CD4-positive, alpha-beta T cell treated with Interleukin-1 beta for 1 hour (primary cell): ENCODE results near the gene RPS6KA5.
"Not testable (repeated sequence)": the region's sequence is repeated elsewhere in the genome, so short reads cannot be mapped to it uniquely, and the experiment has no call there.

Source experiments
- DNase-seq, 2 donors: peaks; one replicate each; pipeline ENCODE4 v3.0.0-alpha.2; 2020 to 2022

RPS6KA5 gene

DNA sequence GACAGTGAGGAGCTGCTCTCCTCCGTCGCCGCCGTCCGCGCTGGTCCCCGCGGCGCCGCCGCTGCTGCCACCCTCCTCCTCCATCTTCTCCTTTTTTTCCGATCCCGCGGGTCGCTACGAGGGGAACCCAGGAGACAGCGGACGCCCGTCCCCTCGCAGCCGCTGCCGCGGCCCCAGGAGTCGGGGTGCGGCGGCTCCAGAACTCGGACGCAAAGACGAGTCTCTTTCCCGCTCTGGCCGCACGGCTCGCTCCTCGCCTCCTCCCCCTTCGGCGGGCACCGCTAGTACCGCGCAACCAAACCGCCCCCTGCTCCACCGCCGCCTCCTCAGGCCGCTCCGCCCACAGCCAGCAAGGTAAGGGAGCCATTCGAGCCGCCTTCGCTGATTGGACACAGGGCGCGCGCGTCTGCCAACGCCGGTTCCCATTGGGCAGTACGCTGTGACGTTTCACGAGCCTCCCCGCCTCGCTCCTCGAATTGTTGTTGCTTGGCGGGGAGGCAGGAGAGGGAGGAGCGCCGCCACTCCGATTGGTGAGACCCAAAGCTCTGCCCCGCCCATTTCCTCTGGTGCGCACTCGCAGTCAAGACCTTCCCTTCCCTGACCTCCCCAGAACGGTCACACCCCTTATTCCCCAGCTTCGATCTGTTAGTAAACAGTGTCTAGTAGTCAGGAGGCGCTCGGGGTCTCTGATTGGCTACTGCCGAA lies at the start of gene RPS6KA5:
Gene RPS6KA5 (minus strand): TSS at position 291 of the 705 bp plus-strand sequence. CDS start 207 bp downstream, at position 84.
- DNase-seq: peak; percentile 100

DNA sequence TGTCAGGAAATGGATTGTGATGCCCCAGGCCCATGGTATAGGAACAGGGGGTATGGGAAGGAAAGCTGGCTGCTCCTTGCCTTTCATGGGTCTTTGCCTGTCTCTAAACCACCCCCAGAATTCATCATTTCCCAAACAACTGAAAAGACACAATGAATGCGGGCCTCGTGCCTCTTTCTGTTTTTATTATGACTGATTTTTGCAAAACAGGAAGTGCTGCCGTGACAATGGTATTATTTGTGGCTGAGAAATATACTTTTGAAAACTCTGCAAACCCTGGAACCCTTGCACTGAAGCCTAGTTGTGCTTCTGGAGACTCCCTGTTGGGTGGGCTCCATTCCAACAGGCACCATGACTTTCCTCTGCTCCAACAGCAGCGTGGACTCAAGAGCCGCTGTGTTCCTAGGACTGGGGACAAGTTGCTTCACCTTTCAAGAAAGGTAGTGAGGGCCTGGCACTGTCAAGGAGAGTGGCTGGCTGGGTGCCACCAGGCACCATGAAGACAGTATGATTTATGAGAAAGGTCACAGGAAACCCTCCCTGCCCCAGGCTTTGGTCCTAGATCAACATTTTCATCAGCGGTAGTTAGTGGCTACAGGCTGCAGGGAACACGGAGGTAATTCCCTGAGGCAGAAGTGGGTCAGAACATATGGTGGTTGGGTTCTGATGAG lies 48.6 kb upstream of the RPS6KA5 start:
- DNase-seq: peak in 1 of 2 donors; percentile 27

GRCh38 chr14:91103116-91103515 lies 42.7 kb upstream of the RPS6KA5 start:
- no peak for DNase-seq

- DNase-seq: no peak
Observed at GRCh38 chr14:91100102-91100501, 39.7 kb upstream of the RPS6KA5 start.

DNA sequence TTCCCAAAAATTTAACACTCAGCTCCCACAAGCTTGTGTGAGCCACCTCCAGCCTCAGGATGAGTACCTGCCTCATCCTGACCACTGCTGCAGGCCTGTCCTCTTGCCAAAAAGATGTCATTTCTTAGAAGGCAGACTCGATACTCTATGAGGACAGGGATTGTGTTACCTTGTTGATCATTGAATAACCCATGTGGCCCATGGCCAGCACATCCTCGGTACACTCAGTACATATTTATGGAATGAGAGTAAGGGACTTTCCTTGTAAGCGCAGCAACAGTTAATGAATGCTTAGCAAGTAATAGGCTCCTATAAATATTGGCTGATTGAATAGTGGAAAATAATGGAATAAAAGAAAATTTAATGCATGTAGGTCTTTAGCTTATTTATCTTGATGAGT lies 38.1 kb upstream of the RPS6KA5 start:
- DNase-seq: no peak

DNA sequence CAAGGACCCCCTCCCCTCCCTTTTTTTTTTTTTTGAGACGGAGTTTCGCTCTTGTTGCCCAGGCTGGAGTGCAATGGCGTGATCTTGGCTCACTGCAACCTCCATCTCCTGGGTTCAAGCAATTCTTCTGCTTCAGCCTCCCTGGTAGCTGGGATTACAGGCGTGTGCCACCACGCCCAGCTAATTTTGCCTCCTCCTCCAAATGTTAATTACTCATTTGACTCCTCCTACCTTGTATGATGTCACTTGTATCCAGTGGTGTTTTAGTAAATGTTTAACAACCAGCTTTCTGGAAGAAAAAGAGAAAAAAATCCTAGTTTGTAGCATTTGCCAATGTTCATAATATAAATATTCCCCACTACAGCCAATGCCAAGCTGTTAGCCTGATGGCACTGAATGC lies 37.2 kb upstream of the RPS6KA5 start:
- not testable (repeated sequence) for DNase-seq

- no peak for DNase-seq
Observed at GRCh38 chr14:91095178-91095577, 34.7 kb upstream of the RPS6KA5 start.

- DNase-seq: no peak
Observed at GRCh38 chr14:91094772-91095171, 34.3 kb upstream of the RPS6KA5 start.

GRCh38 chr14:91093743-91094472 lies 33.5 kb upstream of the RPS6KA5 start:
- not testable (repeated sequence) for DNase-seq

DNA sequence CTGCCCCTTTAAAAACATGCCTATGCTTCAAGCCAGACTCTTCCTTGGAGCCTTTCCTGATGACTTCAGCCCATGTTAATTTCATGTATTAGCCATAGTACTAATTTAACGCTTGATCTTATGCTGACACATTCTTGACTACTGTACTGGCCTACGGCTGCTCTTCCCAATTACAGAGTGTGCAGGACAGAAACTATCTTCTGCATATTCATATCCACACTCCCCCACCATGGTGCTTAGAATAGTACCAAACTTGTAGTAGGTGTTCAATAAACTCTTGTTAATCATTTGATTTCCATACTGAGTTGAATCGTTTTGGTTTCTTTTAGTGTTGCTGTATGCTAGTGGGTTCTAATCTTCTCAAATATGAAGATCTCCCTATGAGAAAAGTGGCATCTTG lies 31.6 kb upstream of the RPS6KA5 start:
- no peak for DNase-seq

- DNase-seq: no peak
Observed at GRCh38 chr14:91090743-91091142, 30.3 kb upstream of the RPS6KA5 start.

DNA sequence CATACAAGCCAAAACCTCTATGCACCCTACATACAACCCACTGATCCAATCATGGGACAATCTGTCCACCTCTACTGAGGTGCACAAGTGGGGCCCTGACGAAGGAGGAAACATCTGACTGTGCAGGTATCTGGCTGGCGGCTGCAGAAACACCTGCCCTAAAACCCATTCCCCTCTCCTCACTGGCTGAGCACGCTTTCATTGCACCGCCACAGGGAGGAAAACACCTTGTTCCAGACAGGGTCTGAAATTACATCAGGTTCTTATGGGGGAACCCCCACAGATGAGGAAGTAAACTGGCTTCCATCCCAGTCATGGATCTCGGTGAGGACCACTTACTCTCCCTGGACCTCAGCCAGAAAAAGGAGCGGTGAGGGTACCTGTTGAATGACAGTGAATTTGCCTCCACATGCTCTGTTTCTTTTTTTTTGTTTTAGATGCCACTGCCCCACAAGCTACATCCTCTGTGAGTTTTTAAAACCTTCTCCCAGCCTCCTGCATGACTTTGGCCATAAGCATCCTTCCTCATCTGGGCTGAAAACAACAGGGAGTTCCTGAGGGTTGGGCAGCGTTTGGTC lies 29.6 kb upstream of the RPS6KA5 start:
- DNase-seq: no peak

GRCh38 chr14:91088585-91089235 lies 28.3 kb upstream of the RPS6KA5 start:
- no peak for DNase-seq

DNA sequence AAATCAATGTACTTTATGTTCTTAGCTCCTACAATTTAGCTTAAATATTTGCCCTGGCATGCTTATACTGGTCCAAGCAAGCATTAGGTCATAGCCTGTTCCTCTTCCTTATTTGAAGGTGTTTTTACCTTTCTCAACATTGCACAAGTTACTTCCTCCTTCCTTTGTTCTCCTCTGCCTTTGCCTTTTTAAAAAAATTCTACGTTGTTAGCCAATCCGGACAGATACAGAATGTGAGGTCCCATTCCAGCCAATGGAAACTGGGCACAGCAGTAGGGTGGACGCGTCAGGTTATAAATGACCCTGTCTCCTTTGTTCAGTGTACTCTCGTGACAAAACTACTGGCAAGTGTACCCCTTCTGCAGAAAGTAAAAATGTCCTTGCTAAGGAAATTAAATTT lies 27.0 kb upstream of the RPS6KA5 start:
- not testable (repeated sequence) for DNase-seq

DNA sequence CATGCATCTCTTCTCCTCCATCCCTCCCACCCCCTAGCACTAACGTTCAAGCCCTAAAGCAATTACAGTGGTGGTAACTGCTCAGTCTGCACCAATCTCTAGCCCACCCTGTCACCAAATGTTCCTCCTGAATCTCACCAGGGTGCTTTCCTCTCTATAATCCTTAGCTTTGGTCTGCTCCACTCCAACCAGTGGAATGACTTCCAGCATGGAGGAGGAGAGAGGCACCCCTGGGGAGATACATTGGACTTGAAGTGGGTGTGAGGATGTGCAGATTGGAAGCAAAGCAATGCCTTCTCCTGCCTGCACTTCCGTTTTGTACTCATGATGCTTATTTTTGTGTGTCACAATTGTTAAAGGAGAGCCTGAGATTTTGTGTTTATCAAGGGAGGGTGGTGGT lies 24.1 kb upstream of the RPS6KA5 start:
- DNase-seq: no peak

- DNase-seq: no peak
Observed at GRCh38 chr14:91082282-91082681, 21.8 kb upstream of the RPS6KA5 start.

- DNase-seq: no peak
Observed at GRCh38 chr14:91080071-91080470, 19.6 kb upstream of the RPS6KA5 start.

DNA sequence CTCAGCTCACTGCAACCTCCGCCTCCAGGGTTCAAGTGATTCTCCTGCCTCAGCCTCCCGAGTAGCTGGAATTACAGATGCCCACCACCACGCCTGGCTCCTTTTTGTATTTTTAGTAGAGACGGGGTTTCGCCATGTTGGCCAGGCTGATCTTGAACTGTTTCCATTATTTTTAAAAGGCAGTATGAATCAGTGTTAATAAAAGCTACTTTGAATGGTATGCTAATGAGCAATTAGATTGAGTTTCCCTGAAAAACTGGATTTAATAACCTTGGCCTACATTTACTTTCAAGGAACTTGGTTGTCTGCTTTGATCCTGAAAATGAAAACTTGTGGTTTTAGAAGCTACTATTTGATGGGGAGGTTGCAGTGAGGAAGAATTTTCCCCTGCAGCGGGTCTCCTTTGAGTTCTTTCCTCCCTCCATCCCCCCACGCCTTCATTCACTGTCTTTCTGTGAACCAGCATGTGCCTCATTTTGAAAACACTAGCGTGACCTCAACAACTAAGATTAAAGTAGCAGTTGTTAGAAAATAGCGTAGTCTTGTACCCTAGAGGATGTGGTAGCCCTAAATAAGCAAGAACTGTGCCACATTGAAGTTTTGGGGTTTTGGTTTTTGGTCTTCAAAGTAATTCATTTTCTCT lies 17.8 kb upstream of the RPS6KA5 start:
- peak; percentile 11 to 63 for DNase-seq

GRCh38 chr14:91075553-91075952 lies 15.1 kb upstream of the RPS6KA5 start:
- no peak for DNase-seq

DNA sequence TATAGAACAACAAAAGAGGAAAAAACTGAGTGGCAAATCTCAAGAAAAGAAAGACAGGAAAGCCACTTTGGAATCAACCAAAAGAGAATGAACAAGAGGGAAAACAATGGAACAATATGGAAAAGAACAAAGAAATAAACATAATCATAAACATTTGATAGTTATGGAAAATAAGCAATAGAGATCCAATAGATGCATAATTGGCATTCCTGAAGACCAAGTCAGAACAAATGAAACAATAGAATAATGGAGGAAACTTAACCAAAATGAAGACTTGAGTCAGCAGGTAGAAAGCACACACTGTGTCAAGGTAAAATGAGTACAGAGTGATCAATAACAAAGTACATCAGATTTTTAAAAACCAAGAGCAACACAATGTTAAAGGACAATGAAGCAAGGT lies 10.1 kb upstream of the RPS6KA5 start:
- no peak for DNase-seq

GRCh38 chr14:91068642-91069041 lies 8.2 kb upstream of the RPS6KA5 start:
- no peak for DNase-seq

- peak; percentile 5 to 46 for DNase-seq
Observed at GRCh38 chr14:91067186-91067585, 6.7 kb upstream of the RPS6KA5 start.
